GM12878 (cell line): Measurements from ENCODE around the gene OR4C45. TPM values are rescaled to one million over a fixed set of nuclear protein-coding genes. Genes with fewer than 3 reads are reported as not detected.
"Not testable (repeated sequence)": the region's sequence is repeated elsewhere in the genome, so short reads cannot be mapped to it uniquely, and the experiment has no call there.

Experiments
- ATAC-seq: fragments of 200-7000 bp; cut with Tn5 transposase; 3 replicates; pipeline ENCODE4 v1.9.1; 2020; ENCODE audit warnings: mild to moderate bottlenecking, moderate library complexity
- BruUV-seq: library from RNA; stranded (reverse); fragments of 400-500 nt; replicated peaks from 2 replicates; lab custom pipeline; 2021; lab: Mats Ljungman, UMichigan
- CTCF ChIA-PET: fragments of 300-600 bp; sonication (Branson Sonifier 250); formaldehyde crosslinking; extraction: SDS; loops from one replicate; lab custom pipeline; 2021; ENCODE audit warnings: inconsistent platforms; lab: Yijun Ruan, JAX
- POLR2A ChIA-PET: fragments of 350-600 bp; formaldehyde crosslinking; extraction: SDS; loops from one replicate; lab custom pipeline; 2021; ENCODE audit warnings: inconsistent platforms; lab: Charles Lee
- RAD21 ChIA-PET: fragments of 300-600 bp; sonication (Branson Sonifier 250); formaldehyde crosslinking; loops from one replicate; lab custom pipeline; 2023; ENCODE audit warnings: antibody characterized with exemption; ENCODE audit not compliant: unreplicated experiment; lab: Charles Lee
- SMC1A ChIA-PET: fragments of 300-600 bp; sonication (Branson Sonifier 250); formaldehyde crosslinking; loops from one replicate; lab custom pipeline; 2023; ENCODE audit not compliant: unreplicated experiment, uncharacterized antibody; lab: Charles Lee
- DNase-seq: peaks from one replicate; pipeline ENCODE4 v3.0.0-alpha.2; 2011; ENCODE audit warnings: low read depth, low spot score
- FAIRE-seq: peaks from 3 replicates; lab custom pipeline; 2011; peaks lifted over from hg19 to GRCh38; lab: Jason Lieb, UNC
- H2AFZ ChIP-seq: 2 replicates; pipeline ENCODE4 v1.6.0; 2011; ENCODE audit warnings: low read depth, low read length, control low read depth; ENCODE audit not compliant: control insufficient read depth
- H3K27ac ChIP-seq: 2 replicates; pipeline ENCODE4 v1.5.1; 2011; ENCODE audit warnings: control low read depth; ENCODE audit not compliant: control insufficient read depth, insufficient read depth
- H3K27me3 ChIP-seq, 2 experiments: replicated peaks in 1 of 2; 2 replicates each; pipeline versions ENCODE4 v1.6.0 to v1.6.1; 2011; ENCODE audit warnings: low read length in 1 of 2; ENCODE audit not compliant: control insufficient read depth in 2 of 2, insufficient read depth in 2 of 2
- H3K36me3 ChIP-seq, 2 experiments: 2 replicates each; pipeline ENCODE4 v1.5.1; 2011; ENCODE audit warnings: low read length in 1 of 2; ENCODE audit not compliant: control insufficient read depth in 2 of 2, insufficient read depth in 2 of 2
- H3K4me1 ChIP-seq: 2 replicates; pipeline ENCODE4 v1.6.1; 2011; ENCODE audit warnings: mild to moderate bottlenecking, low read length, moderate library complexity, mixed read lengths; ENCODE audit not compliant: control insufficient read depth, insufficient read depth
- H3K4me2 ChIP-seq: 2 replicates; pipeline ENCODE4 v1.6.0; 2011; ENCODE audit warnings: control low read depth; ENCODE audit not compliant: control insufficient read depth, insufficient read depth
- H3K4me3 ChIP-seq: fragments of 200-600 bp; sonication (generic); 2 replicates; pipeline ENCODE4 v1.5.1; 2016
- H3K79me2 ChIP-seq: 2 replicates; pipeline ENCODE4 v1.6.0; 2011; ENCODE audit warnings: low read length; ENCODE audit not compliant: control insufficient read depth, insufficient read depth
- H3K9ac ChIP-seq: 2 replicates; pipeline ENCODE4 v1.8.0; 2011; ENCODE audit warnings: low read length, control low read depth, mixed read lengths; ENCODE audit not compliant: control insufficient read depth, insufficient read depth
- H3K9me3 ChIP-seq: replicated peaks from 3 replicates; pipeline ENCODE4 v1.5.1; 2011; ENCODE audit warnings: mild to moderate bottlenecking, low read length; ENCODE audit not compliant: control insufficient read depth, insufficient read depth
- H4K20me1 ChIP-seq: 2 replicates; pipeline ENCODE4 v1.6.0; 2011; ENCODE audit not compliant: control insufficient read depth, insufficient read depth
- BACH1 ChIP-seq: fragments of 450-650 bp; IDR thresholded peaks from 2 replicates; pipeline ENCODE4 v1.6.1; 2017; ENCODE audit warnings: mild to moderate bottlenecking, borderline replicate concordance
- HDAC2 ChIP-seq: fragments of 200-600 bp; sonication (generic); IDR thresholded peaks from 2 replicates; pipeline ENCODE4 v1.6.1; 2017
- NKRF ChIP-seq: fragments of 450-650 bp; conservative IDR thresholded peaks from 2 replicates; pipeline ENCODE4 v1.6.1; 2017; ENCODE audit warnings: mild to moderate bottlenecking, moderate library complexity
- SMAD5 ChIP-seq: IDR thresholded peaks from 2 replicates; pipeline ENCODE4 v1.6.1; 2016; ENCODE audit warnings: antibody characterized with exemption, low read depth
- SMARCA5 ChIP-seq: fragments of 450-650 bp; IDR thresholded peaks from 2 replicates; pipeline ENCODE4 v1.6.1; 2017; ENCODE audit warnings: mild to moderate bottlenecking
- SRF ChIP-seq, 2 experiments: IDR thresholded peaks; 2 replicates each; pipeline ENCODE4 v1.6.1; 2011; ENCODE audit warnings: low read depth in 2 of 2, low read length in 2 of 2, mild to moderate bottlenecking in 1 of 2, moderate library complexity in 1 of 2
- TBL1XR1 ChIP-seq: IDR thresholded peaks from 2 replicates; pipeline ENCODE4 v1.6.1; 2012; ENCODE audit warnings: low read depth, low read length, improper control_type of control experiment
- ZNF274 ChIP-seq: IDR thresholded peaks from one replicate; pipeline ENCODE4 v1.8.0; 2011; ENCODE audit not compliant: insufficient read length, insufficient read depth
- WGBS: methylation state at CpG from one replicate; pipeline ENCODE4 v1.1.6; 2016; ENCODE audit warnings: low lambda C conversion rate; ENCODE audit not compliant: insufficient replicate concordance, insufficient coverage; ENCODE audit errors: missing lambda C conversion rate; 5-methylcytosine and 5-hydroxymethylcytosine counted together
- in situ Hi-C: fragments of 300-500 bp; cut with MboI; formaldehyde crosslinking; loops from 9 replicates; pipeline ENCODE4 v1.14.3; 2018; ENCODE audit warnings: mixed read lengths
- intact Hi-C: fragments of 100-400 bp; cut with micrococcal nuclease; formaldehyde crosslinking; loops from one replicate; pipeline ENCODE4 v1.14.2; 2022; ENCODE audit not compliant: unreplicated experiment
- polyA plus RNA-seq, 11 experiments: library from polyadenylated mRNA; depleted of rRNA in 4 of 11; unstranded in 6 of 11; stranded (reverse) in 5 of 11; fragments of >200 nt; fragmentation: Nextera tagmentation in 4 of 11; fragmentation: Illumina TruSeq in 1 of 11; extraction: Ambion mirVana in 4 of 11; extraction: Trizol in 1 of 11; gene quantifications; 1 replicate in 1 of 11; 2 replicates in 10 of 11; pipeline versions ENCODE4 v1.2.1 to v1.2.3, GENCODE V29; 2011 to 2016; ENCODE audit warnings: inconsistent platforms in 2 of 11, missing spikeins in 2 of 11, low read depth in 1 of 11
- total RNA-seq, 4 experiments: library from RNA; depleted of rRNA in 3 of 4; stranded (reverse); fragments of >200 nt in 3 of 4; fragmentation: Illumina TruSeq in 1 of 4; extraction: Trizol in 1 of 4; gene quantifications; 2 replicates each; pipeline versions ENCODE4 v1.2.1 to v1.2.3, GENCODE V29; 2013 to 2021
- TF ChIP-seq, protein P1 (sequence below): IDR thresholded peaks from 2 replicates; pipeline ENCODE4 v1.6.1; 2012; ENCODE audit warnings: low read length, inconsistent platforms
- TF ChIP-seq, protein P2 (sequence below): IDR thresholded peaks from 2 replicates; pipeline ENCODE4 v1.6.1; 2011; ENCODE audit warnings: borderline replicate concordance, low read depth, mild to moderate bottlenecking, moderate library complexity, low read length; ENCODE audit not compliant: insufficient read depth, poor library complexity, severe bottlenecking
- TF ChIP-seq, protein P3 (sequence below), 3 experiments: IDR thresholded peaks in 2 of 3; conservative IDR thresholded peaks in 1 of 3; 2 replicates each; pipeline ENCODE4 v1.5.1; 2011; ENCODE audit warnings: low read depth in 3 of 3, low read length in 3 of 3, mild to moderate bottlenecking in 3 of 3, control low read depth in 2 of 3, moderate library complexity in 2 of 3, inconsistent platforms in 1 of 3, mixed read lengths in 1 of 3; ENCODE audit not compliant: control insufficient read depth in 2 of 3, insufficient read depth in 1 of 3; ENCODE audit errors: extremely low read depth in 1 of 3

Gene OR4C45
- total and polyA plus RNA-seq, 10 of the 15 experiments (the other 5 are each of a cell fraction or from before 2014, with no cell fraction given): not detected

DNA sequence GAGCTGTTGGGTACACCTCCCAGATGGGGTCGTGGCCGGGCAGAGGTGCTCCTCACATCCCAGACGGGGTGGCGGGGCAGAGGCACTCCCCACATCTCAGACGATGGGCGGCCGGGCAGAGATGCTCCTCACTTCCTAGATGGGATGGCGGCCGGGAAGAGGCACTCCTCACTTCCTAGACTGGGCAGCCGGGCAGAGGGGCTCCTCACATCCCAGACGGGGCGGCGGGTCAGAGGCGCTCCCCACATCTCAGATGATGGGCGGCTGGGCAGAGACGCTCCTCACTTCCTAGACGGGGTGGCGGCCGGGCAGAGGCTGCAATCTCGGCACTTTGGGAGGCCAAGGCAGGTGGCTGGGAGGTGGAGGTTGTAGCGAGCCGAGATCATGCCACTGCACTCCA lies 30.4 kb downstream of the OR4C45 start:
- in situ Hi-C loops, RAD21 ChIA-PET, H3K9ac ChIP-seq, H3K9me3 ChIP-seq, H3K79me2 ChIP-seq, CTCF ChIA-PET, H3K27me3 ChIP-seq, SMC1A ChIA-PET, POLR2A ChIA-PET, H3K36me3 ChIP-seq, H3K4me2 ChIP-seq, H3K4me3 ChIP-seq, H3K4me1 ChIP-seq, BruUV-seq, DNase-seq, FAIRE-seq, ATAC-seq, H2AFZ ChIP-seq, H4K20me1 ChIP-seq, H3K27ac ChIP-seq, intact Hi-C loops: not testable (repeated sequence)
- WGBS: 56% methylated on average over 18 of the region's 22 CpGs

DNA sequence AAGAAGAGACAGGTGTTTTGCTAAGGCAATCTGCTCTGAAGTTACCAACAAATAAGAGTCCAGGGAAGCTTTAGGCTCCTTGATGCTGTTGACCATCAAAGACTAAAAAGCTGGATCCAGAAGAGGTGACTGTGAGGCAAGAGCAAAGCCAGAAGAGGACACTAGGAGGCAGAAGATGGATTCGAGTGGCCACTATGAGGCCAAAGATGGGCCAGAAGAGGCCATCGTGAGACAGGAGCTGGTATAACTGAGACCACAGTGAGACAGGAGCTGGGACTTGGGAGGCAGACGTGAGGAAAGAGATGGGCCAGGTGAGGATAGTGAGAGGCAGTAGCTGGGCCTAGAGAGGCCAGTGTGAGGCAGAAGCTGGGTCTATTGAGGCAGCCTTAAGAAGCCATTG lies 37.7 kb downstream of the OR4C45 start:
- BruUV-seq: no TSS peak
- DNase-seq (no peak), ATAC-seq (no peak), FAIRE-seq (no peak)
- ChIA-PET POLR2A (no interaction called here), RAD21 (no interaction called here), SMC1A (no interaction called here), CTCF (no interaction called here)
- H3K9me3 ChIP-seq: no peaks in the 10 kb centered on the region; the same call in 2 of the 3 replicates
- no peak overlapping the region for H3K4me3 ChIP-seq
- no peaks in the 10 kb centered on the region for H3K79me2 ChIP-seq
- no peaks in the 10 kb centered on the region for H3K4me1 ChIP-seq
- H3K9ac ChIP-seq: no peak overlapping the region
- 2% methylated on average over 3 of the region's 3 CpGs for WGBS
- in situ Hi-C loops (no loop called here), intact Hi-C loops (no loop called here)
- no peaks in the 10 kb centered on the region for H4K20me1 ChIP-seq
- no peaks in the 10 kb centered on the region for H3K36me3 ChIP-seq
- no peak overlapping the region for H3K4me2 ChIP-seq
- H3K27me3 ChIP-seq: no peaks in the 10 kb centered on the region
- H2AFZ ChIP-seq: no peak overlapping the region
- H3K27ac ChIP-seq: no peak overlapping the region
- TF ChIP-seq ZNF274 (no peak), TBL1XR1 (no peak), NKRF (no peak), HDAC2 (no peak), SMAD5 (no peak), SRF (IDR thresholded peaks at IDR 0.05; ENCODE audit: low read depth in 2 of 2, low read length in 2 of 2) (no peak), SMARCA5 (no peak), BACH1 (no peak)
- TF ChIP-seq, protein P1, sequence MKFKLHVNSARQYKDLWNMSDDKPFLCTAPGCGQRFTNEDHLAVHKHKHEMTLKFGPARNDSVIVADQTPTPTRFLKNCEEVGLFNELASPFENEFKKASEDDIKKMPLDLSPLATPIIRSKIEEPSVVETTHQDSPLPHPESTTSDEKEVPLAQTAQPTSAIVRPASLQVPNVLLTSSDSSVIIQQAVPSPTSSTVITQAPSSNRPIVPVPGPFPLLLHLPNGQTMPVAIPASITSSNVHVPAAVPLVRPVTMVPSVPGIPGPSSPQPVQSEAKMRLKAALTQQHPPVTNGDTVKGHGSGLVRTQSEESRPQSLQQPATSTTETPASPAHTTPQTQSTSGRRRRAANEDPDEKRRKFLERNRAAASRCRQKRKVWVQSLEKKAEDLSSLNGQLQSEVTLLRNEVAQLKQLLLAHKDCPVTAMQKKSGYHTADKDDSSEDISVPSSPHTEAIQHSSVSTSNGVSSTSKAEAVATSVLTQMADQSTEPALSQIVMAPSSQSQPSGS: no peak
- TF ChIP-seq, protein P2, sequence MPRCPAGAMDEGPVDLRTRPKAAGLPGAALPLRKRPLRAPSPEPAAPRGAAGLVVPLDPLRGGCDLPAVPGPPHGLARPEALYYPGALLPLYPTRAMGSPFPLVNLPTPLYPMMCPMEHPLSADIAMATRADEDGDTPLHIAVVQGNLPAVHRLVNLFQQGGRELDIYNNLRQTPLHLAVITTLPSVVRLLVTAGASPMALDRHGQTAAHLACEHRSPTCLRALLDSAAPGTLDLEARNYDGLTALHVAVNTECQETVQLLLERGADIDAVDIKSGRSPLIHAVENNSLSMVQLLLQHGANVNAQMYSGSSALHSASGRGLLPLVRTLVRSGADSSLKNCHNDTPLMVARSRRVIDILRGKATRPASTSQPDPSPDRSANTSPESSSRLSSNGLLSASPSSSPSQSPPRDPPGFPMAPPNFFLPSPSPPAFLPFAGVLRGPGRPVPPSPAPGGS: no peak
- TF ChIP-seq, protein P3, sequence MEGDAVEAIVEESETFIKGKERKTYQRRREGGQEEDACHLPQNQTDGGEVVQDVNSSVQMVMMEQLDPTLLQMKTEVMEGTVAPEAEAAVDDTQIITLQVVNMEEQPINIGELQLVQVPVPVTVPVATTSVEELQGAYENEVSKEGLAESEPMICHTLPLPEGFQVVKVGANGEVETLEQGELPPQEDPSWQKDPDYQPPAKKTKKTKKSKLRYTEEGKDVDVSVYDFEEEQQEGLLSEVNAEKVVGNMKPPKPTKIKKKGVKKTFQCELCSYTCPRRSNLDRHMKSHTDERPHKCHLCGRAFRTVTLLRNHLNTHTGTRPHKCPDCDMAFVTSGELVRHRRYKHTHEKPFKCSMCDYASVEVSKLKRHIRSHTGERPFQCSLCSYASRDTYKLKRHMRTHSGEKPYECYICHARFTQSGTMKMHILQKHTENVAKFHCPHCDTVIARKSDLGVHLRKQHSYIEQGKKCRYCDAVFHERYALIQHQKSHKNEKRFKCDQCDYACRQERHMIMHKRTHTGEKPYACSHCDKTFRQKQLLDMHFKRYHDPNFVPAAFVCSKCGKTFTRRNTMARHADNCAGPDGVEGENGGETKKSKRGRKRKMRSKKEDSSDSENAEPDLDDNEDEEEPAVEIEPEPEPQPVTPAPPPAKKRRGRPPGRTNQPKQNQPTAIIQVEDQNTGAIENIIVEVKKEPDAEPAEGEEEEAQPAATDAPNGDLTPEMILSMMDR (IDR thresholded peaks at IDR 0.05 in 2 of 3, conservative IDR thresholded peaks at IDR 0.05 in 1 of 3; ENCODE audit: control insufficient read depth in 2 of 3, extremely low read depth in 1 of 3, insufficient read depth in 1 of 3, low read depth in 3 of 3, low read length in 3 of 3): no peak
